Neural progenitor cell (in vitro differentiated cells): ENCODE measurements around the gene RHOF.

Experiments
- EZH2 ChIP-seq: fragments of 200-600 bp; sonication (generic); IDR thresholded peaks from 2 replicates; pipeline ENCODE4 v1.6.1; 2017; ENCODE audit warnings: antibody characterized with exemption, mild to moderate bottlenecking, moderate library complexity
- EZH2phosphoT487 ChIP-seq: fragments of 200-600 bp; sonication (generic); IDR thresholded peaks from 2 replicates; pipeline ENCODE4 v1.6.1; 2017; ENCODE audit warnings: antibody characterized with exemption
- TF ChIP-seq, protein P1 (sequence below): fragments of 200-600 bp; sonication (generic); IDR thresholded peaks from 2 replicates; pipeline ENCODE4 v1.5.1; 2017; ENCODE audit warnings: antibody characterized with exemption, mild to moderate bottlenecking

DNA sequence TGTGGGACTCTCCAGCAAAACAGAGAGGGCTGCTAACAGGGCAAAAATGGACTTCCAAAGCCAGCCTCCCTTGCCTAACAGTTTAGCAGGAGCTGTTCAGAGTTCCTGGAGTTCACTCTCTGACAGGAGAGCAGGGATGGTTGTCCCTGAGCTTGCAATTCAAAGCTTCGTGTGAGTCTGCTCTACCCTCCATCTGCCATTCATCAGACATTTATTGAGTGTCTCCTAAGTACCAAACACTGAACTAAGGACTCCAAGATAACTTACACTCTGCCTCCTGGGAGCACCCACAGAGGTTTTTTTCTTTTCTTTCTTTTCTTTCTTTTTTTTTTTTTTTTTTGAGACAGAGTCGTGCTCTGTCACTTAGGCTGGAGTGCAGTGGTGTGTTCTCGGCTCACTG is 28.7 kb downstream of the RHOF start:
- TF ChIP-seq, protein P1, sequence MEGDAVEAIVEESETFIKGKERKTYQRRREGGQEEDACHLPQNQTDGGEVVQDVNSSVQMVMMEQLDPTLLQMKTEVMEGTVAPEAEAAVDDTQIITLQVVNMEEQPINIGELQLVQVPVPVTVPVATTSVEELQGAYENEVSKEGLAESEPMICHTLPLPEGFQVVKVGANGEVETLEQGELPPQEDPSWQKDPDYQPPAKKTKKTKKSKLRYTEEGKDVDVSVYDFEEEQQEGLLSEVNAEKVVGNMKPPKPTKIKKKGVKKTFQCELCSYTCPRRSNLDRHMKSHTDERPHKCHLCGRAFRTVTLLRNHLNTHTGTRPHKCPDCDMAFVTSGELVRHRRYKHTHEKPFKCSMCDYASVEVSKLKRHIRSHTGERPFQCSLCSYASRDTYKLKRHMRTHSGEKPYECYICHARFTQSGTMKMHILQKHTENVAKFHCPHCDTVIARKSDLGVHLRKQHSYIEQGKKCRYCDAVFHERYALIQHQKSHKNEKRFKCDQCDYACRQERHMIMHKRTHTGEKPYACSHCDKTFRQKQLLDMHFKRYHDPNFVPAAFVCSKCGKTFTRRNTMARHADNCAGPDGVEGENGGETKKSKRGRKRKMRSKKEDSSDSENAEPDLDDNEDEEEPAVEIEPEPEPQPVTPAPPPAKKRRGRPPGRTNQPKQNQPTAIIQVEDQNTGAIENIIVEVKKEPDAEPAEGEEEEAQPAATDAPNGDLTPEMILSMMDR = no peak
- TF ChIP-seq EZH2 (no peak), EZH2phosphoT487 (no peak)
